BLaER1 treated with 17β-estradiol and CSF1 and Interleukin-3, amounts not matched to agents 10 nM and 100 nM (cell line): ENCODE results near the gene LST1.
"Not testable (repeated sequence)": the region's sequence is repeated elsewhere in the genome, so short reads cannot be mapped to it uniquely, and the experiment has no call there.

Experiments used
- H3K27ac ChIP-seq, 11 experiments: shearing (Covaris generic); formaldehyde crosslinking; 2 replicates each; pipeline ENCODE4 v1.8.1; 2022
- H3K27me3 ChIP-seq, 11 experiments: shearing (Covaris generic); formaldehyde crosslinking; 2 replicates each; pipeline ENCODE4 v1.8.1; 2022
- H3K36me3 ChIP-seq, 11 experiments: shearing (Covaris generic); formaldehyde crosslinking; 2 replicates each; pipeline ENCODE4 v1.8.1; 2022
- H3K4me1 ChIP-seq, 10 experiments: shearing (Covaris generic); formaldehyde crosslinking; 2 replicates each; pipeline ENCODE4 v1.8.1; 2022
- H3K4me2 ChIP-seq, 11 experiments: shearing (Covaris generic); formaldehyde crosslinking; 2 replicates each; pipeline ENCODE4 v1.8.1; 2022
- H3K4me3 ChIP-seq, 10 experiments: shearing (Covaris generic); formaldehyde crosslinking; 2 replicates each; pipeline ENCODE4 v1.8.1; 2022
- H3K9ac ChIP-seq, 11 experiments: shearing (Covaris generic); formaldehyde crosslinking; 2 replicates each; pipeline ENCODE4 v1.8.1; 2022
- H3K9me3 ChIP-seq, 11 experiments: shearing (Covaris generic); formaldehyde crosslinking; replicated peaks in 1 of 11; 2 replicates each; pipeline ENCODE4 v1.8.1; 2022
- H4K20me1 ChIP-seq, 11 experiments: shearing (Covaris generic); formaldehyde crosslinking; 2 replicates each; pipeline ENCODE4 v1.8.1; 2022
- Cebpa-rat ChIP-seq, 11 experiments: shearing (Covaris generic); IDR thresholded peaks; 2 replicates each; pipeline ENCODE4 v1.8.1; 2022

Gene LST1

GRCh38 chr6:31546339-31546957 is 39.6 kb upstream of the LST1 start, which contains the start of gene ATP6V1G2:
ATP6V1G2 (minus strand) TSS chr6:31546608; CDS start chr6:31546559, 49 bp downstream.
- Histone ChIP-seq H3K36me3 (peaks cover 0 to 26% (median 18%) of the 10 kb centered on the region in 11 experiments; a peak in 15 of 22 replicates), H3K4me2 (peak within 1 kb of the TSS; percentile 82 to 100 (median 95)), H3K4me3 (peak within 1 kb of the TSS; percentile 53 to 70 (median 60)), H3K27ac (peak within 1 kb of the TSS; percentile 76 to 89 (median 84); a peak in 21 of 22 replicates), H3K27me3 (no peaks in the 10 kb centered on the region), H4K20me1 (no peaks in the 10 kb centered on the region; a peak in 2 of 22 replicates), H3K9ac (peak within 1 kb of the TSS; percentile 74 to 88 (median 81)), H3K4me1 (peaks cover 62 to 76% (median 70%) of the 10 kb centered on the region in 10 experiments), H3K9me3 (no peaks in the 10 kb centered on the region)
- no peak for TF ChIP-seq Cebpa-rat (IDR thresholded peaks at IDR 0.05)

DNA sequence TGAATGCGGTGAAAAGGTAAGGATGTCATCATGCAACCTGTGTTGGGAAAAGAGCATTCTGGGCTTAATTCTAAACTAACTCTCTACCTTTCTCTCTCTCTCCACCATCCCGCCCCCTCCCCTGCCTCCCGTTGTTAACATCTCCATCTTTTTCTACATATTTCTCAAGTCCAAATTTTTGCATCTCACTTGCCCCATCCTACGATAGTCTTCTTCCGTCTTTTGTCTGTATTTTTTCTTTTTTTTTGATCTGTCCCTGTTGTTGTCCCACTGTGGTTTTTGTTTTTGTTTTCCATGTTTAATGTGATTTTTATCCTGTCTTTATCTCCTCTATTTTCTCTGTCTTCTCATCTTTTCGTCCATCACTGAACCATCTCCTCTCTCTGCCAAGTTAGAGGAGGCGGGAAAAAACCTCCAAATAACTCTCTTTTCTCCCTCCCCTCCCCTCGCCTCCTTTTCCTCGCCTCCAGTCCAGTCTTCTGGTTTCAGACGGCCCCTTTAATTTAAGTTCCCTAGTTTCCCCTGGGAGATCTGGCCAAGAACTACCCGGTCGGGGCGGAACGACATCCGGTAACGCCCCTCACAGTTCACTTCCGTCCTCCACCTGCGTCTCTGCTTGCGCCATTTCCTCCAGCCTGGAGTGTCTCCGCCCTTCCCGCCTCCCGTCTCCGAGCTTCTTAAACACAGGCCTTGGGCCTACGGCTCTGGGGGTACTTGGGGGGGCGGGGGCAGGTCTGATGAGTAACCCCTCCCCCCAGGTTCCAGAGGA is 38.9 kb upstream of the LST1 start, which contains the start of gene NFKBIL1:
Gene NFKBIL1 (plus strand): TSS at position 651 of the 769 bp plus-strand sequence. CDS start 87 bp downstream, at position 738.
- Histone ChIP-seq H3K4me3 (peak within 1 kb of the TSS; percentile 53 to 70 (median 60)), H3K4me2 (peak within 1 kb of the TSS; percentile 82 to 100 (median 95)), H3K9ac (peak within 1 kb of the TSS; percentile 74 to 88 (median 81)), H3K36me3 (peaks cover 0 to 26% (median 18%) of the 10 kb centered on the region in 11 experiments; a peak in 15 of 22 replicates), H3K27ac (peak within 1 kb of the TSS; percentile 76 to 89 (median 84)), H4K20me1 (no peaks in the 10 kb centered on the region), H3K9me3 (no peaks in the 10 kb centered on the region), H3K27me3 (no peaks in the 10 kb centered on the region), H3K4me1 (peaks cover 62 to 82% (median 76%) of the 10 kb centered on the region in 10 experiments)
- TF ChIP-seq Cebpa-rat (IDR thresholded peaks at IDR 0.05): peak in 3 of 11 experiments; percentile 13 to 58 (median 30); a peak in 3 of 22 replicates

DNA sequence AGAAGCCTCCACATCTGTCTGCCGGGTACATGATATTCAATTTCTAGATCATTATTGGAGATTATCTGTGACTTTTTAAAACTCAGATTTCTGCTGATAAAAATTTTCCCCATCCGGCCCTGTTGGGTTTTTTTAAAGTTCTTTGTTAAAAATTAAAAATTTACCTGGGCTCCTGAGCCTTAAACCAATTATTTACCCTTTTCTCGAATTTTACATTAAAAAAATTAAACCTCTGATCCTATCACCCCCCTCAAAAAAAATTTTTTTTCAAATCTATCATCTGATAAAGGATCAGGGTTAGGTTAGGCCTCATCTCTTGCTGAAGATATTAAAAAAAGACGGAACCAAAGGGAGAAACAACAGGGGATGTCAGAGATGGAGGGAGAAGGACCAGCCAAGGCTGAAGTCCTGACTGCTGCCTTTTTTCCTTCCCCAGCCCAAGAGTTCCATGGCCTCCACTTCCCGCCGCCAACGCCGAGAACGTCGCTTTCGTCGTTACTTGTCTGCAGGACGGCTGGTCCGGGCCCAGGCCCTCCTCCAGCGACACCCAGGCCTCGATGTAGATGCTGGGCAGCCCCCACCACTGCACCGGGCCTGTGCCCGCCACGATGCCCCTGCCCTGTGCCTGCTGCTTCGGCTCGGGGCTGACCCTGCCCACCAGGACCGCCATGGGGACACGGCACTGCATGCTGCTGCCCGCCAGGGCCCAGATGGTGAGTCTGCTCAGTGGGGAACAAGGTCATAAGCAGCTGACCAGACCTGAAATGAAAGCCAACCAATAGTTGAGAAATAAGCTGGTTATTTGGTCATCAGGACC is 38.1 kb upstream of the LST1 start:
- Histone ChIP-seq H3K4me3 (peak overlapping the region; percentile 53 to 70 (median 60)), H4K20me1 (no peaks in the 10 kb centered on the region), H3K36me3 (peaks cover 0 to 30% (median 20%) of the 10 kb centered on the region in 11 experiments; a peak in 16 of 22 replicates), H3K27ac (peak overlapping the region; percentile 76 to 89 (median 84)), H3K4me2 (peak overlapping the region; percentile 82 to 100 (median 95)), H3K4me1 (peaks cover 58 to 83% (median 73%) of the 10 kb centered on the region in 10 experiments), H3K27me3 (no peaks in the 10 kb centered on the region), H3K9ac (peak overlapping the region; percentile 74 to 88 (median 81)), H3K9me3 (no peaks in the 10 kb centered on the region)
- no peak for TF ChIP-seq Cebpa-rat (IDR thresholded peaks at IDR 0.05)

- Histone ChIP-seq H3K9ac (peak overlapping the region; percentile 74 to 88 (median 81)), H3K4me3 (peak overlapping the region; percentile 53 to 70 (median 60); a peak in 19 of 20 replicates), H3K27ac (peak overlapping the region; percentile 76 to 89 (median 84); a peak in 21 of 22 replicates)
These were observed 37.6 kb upstream of the LST1 start for GRCh38 chr6:31548544-31548873.

GRCh38 chr6:31551371-31551770 is 34.7 kb upstream of the LST1 start:
- Histone ChIP-seq H3K4me2 (peak overlapping the region in 8 of 11 experiments; percentile 23 to 39 (median 28); a peak in 13 of 22 replicates), H3K4me1 (peaks cover 43 to 85% (median 75%) of the 10 kb centered on the region in 10 experiments), H3K27ac (peak overlapping the region in 8 of 11 experiments; percentile 38 to 85 (median 55); a peak in 16 of 22 replicates), H3K9ac (peak overlapping the region in 3 of 11 experiments; percentile 5 to 33 (median 26); a peak in 6 of 22 replicates), H3K36me3 (peaks cover 12 to 56% (median 33%) of the 10 kb centered on the region in 11 experiments; a peak in 20 of 22 replicates)
- not testable (repeated sequence) for H3K9me3 ChIP-seq, H3K27me3 ChIP-seq, H4K20me1 ChIP-seq, H3K4me3 ChIP-seq

More at GRCh38 chr6:31548544-31548873, 37.6 kb upstream of the LST1 start:
- no peak for TF ChIP-seq Cebpa-rat (IDR thresholded peaks at IDR 0.05)
- peak overlapping the region; percentile 82 to 100 (median 95) for H3K4me2 ChIP-seq
- H4K20me1 ChIP-seq: no peaks in the 10 kb centered on the region
- no peaks in the 10 kb centered on the region for H3K27me3 ChIP-seq
- peaks cover 6 to 36% (median 23%) of the 10 kb centered on the region in 11 experiments; a peak in 20 of 22 replicates for H3K36me3 ChIP-seq
- H3K9me3 ChIP-seq: no peaks in the 10 kb centered on the region
- H3K4me1 ChIP-seq: peaks cover 52 to 83% (median 73%) of the 10 kb centered on the region in 10 experiments

DNA sequence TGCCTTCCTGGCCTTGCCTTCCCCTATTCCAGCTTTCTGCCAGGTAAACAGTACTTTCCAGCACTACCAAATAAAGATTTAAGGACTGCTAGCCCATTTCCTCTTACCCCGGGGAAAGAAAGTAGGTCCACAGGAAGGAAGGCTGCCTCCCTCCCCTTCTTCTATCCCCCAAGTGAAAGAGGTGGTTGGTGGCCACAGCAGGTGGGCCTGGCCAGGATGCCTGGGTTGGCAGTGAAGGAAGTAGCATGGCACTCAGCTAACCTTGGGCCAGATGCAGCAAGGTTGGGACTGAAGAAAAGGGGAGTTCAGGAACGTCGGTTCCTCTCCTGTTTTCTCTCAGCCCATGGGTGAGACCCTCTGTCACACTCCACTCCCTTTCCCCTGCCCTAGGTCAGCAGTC is 29.8 kb upstream of the LST1 start:
- Histone ChIP-seq H3K4me1 (peaks cover 64 to 93% (median 89%) of the 10 kb centered on the region in 10 experiments), H3K4me2 (peak overlapping the region; percentile 96 to 100 (median 100)), H3K9ac (peak overlapping the region in 10 of 11 experiments; percentile 20 to 94 (median 46); a peak in 14 of 22 replicates), H3K9me3 (no peaks in the 10 kb centered on the region), H4K20me1 (no peaks in the 10 kb centered on the region; a peak in 2 of 22 replicates), H3K4me3 (peak overlapping the region in 3 of 10 experiments; percentile 0 to 19 (median 18); a peak in 3 of 20 replicates), H3K27ac (peak overlapping the region in 10 of 11 experiments; percentile 25 to 100 (median 98); a peak in 19 of 22 replicates), H3K36me3 (peaks cover 13 to 41% (median 23%) of the 10 kb centered on the region in 11 experiments; a peak in 17 of 22 replicates), H3K27me3 (no peaks in the 10 kb centered on the region)
- no peak for TF ChIP-seq Cebpa-rat (IDR thresholded peaks at IDR 0.05)

GRCh38 chr6:31557443-31558317 is 28.4 kb upstream of the LST1 start:
- Histone ChIP-seq H3K4me1 (peaks cover 78 to 99% (median 94%) of the 10 kb centered on the region in 10 experiments), H3K27me3 (no peaks in the 10 kb centered on the region), H3K4me2 (peak overlapping the region; percentile 96 to 100 (median 100)), H4K20me1 (no peaks in the 10 kb centered on the region; a peak in 2 of 22 replicates), H3K4me3 (peak overlapping the region; percentile 30 to 69 (median 58)), H3K9me3 (no peaks in the 10 kb centered on the region), H3K9ac (peak overlapping the region; percentile 65 to 96 (median 92)), H3K27ac (peak overlapping the region; percentile 82 to 100 (median 99)), H3K36me3 (peaks cover 13 to 35% (median 21%) of the 10 kb centered on the region in 11 experiments; a peak in 17 of 22 replicates)
- no peak for TF ChIP-seq Cebpa-rat (IDR thresholded peaks at IDR 0.05)
